ENCODE measurements around the gene NOM1.

DNA sequence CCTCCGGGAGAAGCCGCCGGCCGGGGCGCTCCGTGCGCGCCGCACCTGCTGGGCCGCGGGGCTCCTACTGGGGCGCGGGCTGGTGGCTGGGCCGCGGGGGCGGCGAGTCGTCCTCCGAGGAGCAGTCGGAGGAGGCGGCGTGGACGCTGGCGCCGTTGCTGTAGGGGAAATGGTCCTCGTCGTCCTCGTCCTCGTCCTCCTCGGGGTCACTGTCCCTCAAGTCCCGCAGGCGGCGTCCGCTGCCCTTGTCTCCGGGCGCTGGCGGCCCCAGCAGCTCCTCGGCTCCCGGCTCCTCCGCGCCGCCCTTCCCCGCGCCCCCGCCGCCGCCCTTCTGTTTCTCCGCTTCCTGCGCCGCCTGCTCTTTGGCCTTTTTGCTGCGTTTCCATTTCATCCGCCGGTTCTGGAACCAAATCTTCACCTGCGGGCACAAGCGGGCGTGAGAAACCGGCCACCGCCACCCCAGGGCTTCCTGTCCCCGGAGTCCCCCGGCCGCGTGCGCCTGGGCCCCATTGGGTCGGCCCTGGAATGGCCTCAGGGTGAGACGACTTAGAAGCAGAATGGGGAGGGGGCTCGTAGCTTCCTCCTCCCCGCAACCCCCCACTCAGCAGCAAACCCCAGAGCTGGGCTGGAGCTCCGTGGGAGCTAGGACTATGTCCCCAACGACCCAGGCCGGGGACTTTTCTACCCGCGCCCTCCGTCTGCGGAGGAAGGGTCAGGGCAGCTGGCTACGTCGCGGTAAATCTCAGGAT, 56.1 kb downstream of the NOM1 start:
- TF ChIP-seq POLR2AphosphoS5 (IDR thresholded peaks at IDR 0.05; ENCODE audit: low read depth, low read length): no peak
- TF ChIP-seq, protein P1, sequence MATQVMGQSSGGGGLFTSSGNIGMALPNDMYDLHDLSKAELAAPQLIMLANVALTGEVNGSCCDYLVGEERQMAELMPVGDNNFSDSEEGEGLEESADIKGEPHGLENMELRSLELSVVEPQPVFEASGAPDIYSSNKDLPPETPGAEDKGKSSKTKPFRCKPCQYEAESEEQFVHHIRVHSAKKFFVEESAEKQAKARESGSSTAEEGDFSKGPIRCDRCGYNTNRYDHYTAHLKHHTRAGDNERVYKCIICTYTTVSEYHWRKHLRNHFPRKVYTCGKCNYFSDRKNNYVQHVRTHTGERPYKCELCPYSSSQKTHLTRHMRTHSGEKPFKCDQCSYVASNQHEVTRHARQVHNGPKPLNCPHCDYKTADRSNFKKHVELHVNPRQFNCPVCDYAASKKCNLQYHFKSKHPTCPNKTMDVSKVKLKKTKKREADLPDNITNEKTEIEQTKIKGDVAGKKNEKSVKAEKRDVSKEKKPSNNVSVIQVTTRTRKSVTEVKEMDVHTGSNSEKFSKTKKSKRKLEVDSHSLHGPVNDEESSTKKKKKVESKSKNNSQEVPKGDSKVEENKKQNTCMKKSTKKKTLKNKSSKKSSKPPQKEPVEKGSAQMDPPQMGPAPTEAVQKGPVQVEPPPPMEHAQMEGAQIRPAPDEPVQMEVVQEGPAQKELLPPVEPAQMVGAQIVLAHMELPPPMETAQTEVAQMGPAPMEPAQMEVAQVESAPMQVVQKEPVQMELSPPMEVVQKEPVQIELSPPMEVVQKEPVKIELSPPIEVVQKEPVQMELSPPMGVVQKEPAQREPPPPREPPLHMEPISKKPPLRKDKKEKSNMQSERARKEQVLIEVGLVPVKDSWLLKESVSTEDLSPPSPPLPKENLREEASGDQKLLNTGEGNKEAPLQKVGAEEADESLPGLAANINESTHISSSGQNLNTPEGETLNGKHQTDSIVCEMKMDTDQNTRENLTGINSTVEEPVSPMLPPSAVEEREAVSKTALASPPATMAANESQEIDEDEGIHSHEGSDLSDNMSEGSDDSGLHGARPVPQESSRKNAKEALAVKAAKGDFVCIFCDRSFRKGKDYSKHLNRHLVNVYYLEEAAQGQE (IDR thresholded peaks at IDR 0.05; ENCODE audit: insufficient read depth in 1 of 2, low read depth in 2 of 2, low read length in 2 of 2): no peak

Measured in PFSK-1 (cell line).